H1 (cell line): ENCODE data around the gene DRAXIN. TPM values are rescaled to one million over a fixed set of nuclear protein-coding genes. Genes with fewer than 3 reads are reported as not detected.

Experiments used
- ASH2L ChIP-seq: fragments of 200-600, 300-600 bp; sonication (generic); IDR thresholded peaks from one replicate; pipeline ENCODE4 v1.7.1; 2017; ENCODE audit warnings: low read length
- CHD1 ChIP-seq: IDR thresholded peaks from 2 replicates; pipeline ENCODE4 v1.6.1; 2012; ENCODE audit warnings: low read depth, low read length, improper control_type of control experiment
- GTF2F1 ChIP-seq: IDR thresholded peaks from 2 replicates; pipeline ENCODE4 v1.6.1; 2012; ENCODE audit warnings: low read depth, low read length, improper control_type of control experiment, borderline replicate concordance
- RNF2 ChIP-seq: fragments of 200-900, 300-1000 bp; sonication (generic); IDR thresholded peaks from 2 replicates; pipeline ENCODE4 v1.7.1; 2016; ENCODE audit warnings: borderline replicate concordance, low read depth, mild to moderate bottlenecking, antibody characterized with exemption, low read length; ENCODE audit not compliant: poor library complexity, severe bottlenecking; ENCODE audit errors: missing control alignments
- SIRT6 ChIP-seq: IDR thresholded peaks from one replicate; pipeline ENCODE4 v1.7.1; 2012; ENCODE audit warnings: low read length, inconsistent platforms
- ZNF274 ChIP-seq: IDR thresholded peaks from 2 replicates; pipeline ENCODE4 v1.7.0; 2012; ENCODE audit warnings: low read length, borderline replicate concordance; ENCODE audit errors: extremely low read depth
- polyA plus RNA-seq, 7 experiments: library from polyadenylated mRNA; depleted of rRNA in 3 of 7; stranded (reverse) in 5 of 7; unstranded in 2 of 7; fragments of >200 nt in 5 of 7; fragments of 200-250 nt in 2 of 7; gene quantifications; 1 replicate in 5 of 7; 2 replicates in 1 of 7; 4 replicates in 1 of 7; pipeline versions ENCODE4 v1.2.1 to v1.2.3, GENCODE V29; 2011 to 2013; ENCODE audit warnings: missing spikeins in 2 of 7, mixed read lengths in 2 of 7
- total RNA-seq: library from RNA; stranded (reverse); fragmentation: NEBNext Ultra II Directional; extraction: Animal tissue kit (Norgen Biotek cat#: 25700); gene quantifications from 2 replicates; pipeline ENCODE4 v1.2.1, GENCODE V29; 2021
- TF ChIP-seq, protein P1 (sequence below): IDR thresholded peaks from 2 replicates; pipeline ENCODE4 v1.6.1; 2012; ENCODE audit warnings: inconsistent platforms

DRAXIN gene
- total and polyA plus RNA-seq, 2 of the 8 experiments (the other 6 are each of a cell fraction or from before 2014, with no cell fraction given): 4.6 to 17.6 TPM

DNA sequence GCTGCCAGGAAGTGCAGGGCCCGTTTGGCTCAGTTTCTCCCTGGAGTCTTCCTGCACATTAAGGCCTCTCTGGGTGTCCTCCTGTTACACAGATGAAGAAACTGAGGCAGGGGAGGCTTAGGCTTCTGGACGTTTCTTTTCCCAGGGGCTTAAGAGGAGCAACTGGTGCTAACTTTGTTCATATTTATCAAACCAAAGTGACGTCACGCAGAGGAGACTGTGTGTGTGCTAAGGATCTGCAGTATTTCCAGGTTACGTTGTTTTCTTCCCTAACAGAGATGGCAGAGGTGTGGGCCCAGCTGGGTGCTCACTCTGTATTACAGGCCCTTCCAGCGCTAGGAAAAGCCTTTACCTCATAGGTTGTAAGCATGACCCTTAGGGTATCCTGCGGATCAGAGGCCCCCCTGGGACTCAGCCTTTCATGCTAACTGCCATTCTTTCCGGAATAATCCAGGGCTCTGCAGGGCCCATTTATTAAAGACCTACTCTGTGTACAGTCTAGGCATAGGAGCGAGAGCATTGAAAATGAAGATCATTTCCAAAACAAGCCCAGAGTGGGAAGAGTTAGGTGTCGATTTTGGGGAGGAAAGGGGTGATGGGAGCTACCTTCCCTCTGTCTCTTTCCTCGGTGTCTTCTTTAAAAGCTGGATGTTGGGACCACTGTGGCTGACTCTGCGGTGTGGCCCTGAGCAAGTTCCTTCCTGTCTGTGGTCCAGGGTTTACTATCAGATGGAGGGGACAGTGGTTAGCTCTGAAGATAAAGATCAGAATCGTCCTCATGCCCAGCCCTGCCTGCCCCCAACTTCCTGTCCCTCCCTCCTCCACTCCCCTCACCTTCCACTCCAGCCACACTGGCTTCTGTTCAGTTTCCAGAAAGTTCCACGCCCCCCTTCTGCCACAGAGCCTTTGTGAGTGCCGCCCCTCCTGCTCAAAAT, 49.0 kb downstream of the DRAXIN start (continued):
- TF ChIP-seq GTF2F1 (no peak), ASH2L (no peak), RNF2 (no peak), CHD1 (no peak), ZNF274 (no peak), SIRT6 (no peak)
- TF ChIP-seq, protein P1, sequence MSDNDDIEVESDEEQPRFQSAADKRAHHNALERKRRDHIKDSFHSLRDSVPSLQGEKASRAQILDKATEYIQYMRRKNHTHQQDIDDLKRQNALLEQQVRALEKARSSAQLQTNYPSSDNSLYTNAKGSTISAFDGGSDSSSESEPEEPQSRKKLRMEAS: no peak
